Lower leg skin (tissue), 3 donors: Measurements from ENCODE around the gene CCL13.

Source experiments
- POLR2A ChIP-seq, 2 donors: fragments of 450-650 bp; IDR thresholded peaks; one replicate each; pipeline ENCODE4 v1.6.1; 2016 to 2017; ENCODE audit warnings: antibody characterized with exemption in 2 of 2, mild to moderate bottlenecking in 1 of 2, moderate library complexity in 1 of 2
- TF ChIP-seq, protein P1 (sequence below), 3 donors: fragments of 450-650 bp; IDR thresholded peaks; one replicate each; pipeline ENCODE4 v1.5.1; 2016; ENCODE audit warnings: antibody characterized with exemption in 3 of 3, mild to moderate bottlenecking in 3 of 3, moderate library complexity in 2 of 3

DNA sequence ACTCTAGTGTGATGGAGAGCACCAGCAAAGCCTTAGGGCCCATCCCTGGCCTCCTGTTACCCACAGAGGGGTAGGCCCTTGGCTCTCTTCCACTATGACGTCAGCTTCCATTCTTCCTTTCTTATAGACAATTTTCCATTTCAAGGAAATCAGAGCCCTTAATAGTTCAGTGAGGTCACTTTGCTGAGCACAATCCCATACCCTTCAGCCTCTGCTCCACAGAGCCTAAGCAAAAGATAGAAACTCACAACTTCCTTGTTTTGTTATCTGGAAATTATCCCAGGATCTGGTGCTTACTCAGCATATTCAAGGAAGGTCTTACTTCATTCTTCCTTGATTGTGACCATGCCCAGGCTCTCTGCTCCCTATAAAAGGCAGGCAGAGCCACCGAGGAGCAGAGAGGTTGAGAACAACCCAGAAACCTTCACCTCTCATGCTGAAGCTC, 37.2 kb upstream of the CCL13 start, which contains the start of gene CCL8:
- TF ChIP-seq, protein P1, sequence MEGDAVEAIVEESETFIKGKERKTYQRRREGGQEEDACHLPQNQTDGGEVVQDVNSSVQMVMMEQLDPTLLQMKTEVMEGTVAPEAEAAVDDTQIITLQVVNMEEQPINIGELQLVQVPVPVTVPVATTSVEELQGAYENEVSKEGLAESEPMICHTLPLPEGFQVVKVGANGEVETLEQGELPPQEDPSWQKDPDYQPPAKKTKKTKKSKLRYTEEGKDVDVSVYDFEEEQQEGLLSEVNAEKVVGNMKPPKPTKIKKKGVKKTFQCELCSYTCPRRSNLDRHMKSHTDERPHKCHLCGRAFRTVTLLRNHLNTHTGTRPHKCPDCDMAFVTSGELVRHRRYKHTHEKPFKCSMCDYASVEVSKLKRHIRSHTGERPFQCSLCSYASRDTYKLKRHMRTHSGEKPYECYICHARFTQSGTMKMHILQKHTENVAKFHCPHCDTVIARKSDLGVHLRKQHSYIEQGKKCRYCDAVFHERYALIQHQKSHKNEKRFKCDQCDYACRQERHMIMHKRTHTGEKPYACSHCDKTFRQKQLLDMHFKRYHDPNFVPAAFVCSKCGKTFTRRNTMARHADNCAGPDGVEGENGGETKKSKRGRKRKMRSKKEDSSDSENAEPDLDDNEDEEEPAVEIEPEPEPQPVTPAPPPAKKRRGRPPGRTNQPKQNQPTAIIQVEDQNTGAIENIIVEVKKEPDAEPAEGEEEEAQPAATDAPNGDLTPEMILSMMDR (IDR thresholded peaks at IDR 0.05): no peak
- TF ChIP-seq POLR2A (IDR thresholded peaks at IDR 0.05): no peak
